Loucy (cell line): ENCODE data around the gene PRDM12.

Source experiments
- H2AFZ ChIP-seq: fragments of 200-600 bp; sonication (generic); 2 replicates; pipeline ENCODE4 v1.6.0; 2016; ENCODE audit warnings: antibody characterized with exemption, mild to moderate bottlenecking, low read length, moderate library complexity
- H3F3A ChIP-seq: fragments of 200-600 bp; 2 replicates; pipeline ENCODE4 v1.6.0; 2016; ENCODE audit warnings: antibody characterized with exemption, low read depth, mild to moderate bottlenecking
- H3K27me3 ChIP-seq: fragments of 200-600 bp; sonication (generic); 2 replicates; pipeline ENCODE4 v1.6.1; 2014; ENCODE audit warnings: low read length, mild to moderate bottlenecking; ENCODE audit not compliant: insufficient read depth, poor library complexity, severe bottlenecking
- H3K36me3 ChIP-seq: fragments of 200-600 bp; sonication (generic); 2 replicates; pipeline ENCODE4 v1.6.1; 2016; ENCODE audit warnings: low read length; ENCODE audit not compliant: insufficient read depth
- H3K4me1 ChIP-seq: fragments of 200-600 bp; sonication (generic); 2 replicates; pipeline ENCODE4 v1.5.1; 2014; ENCODE audit warnings: low read length, mild to moderate bottlenecking; ENCODE audit not compliant: insufficient read depth, poor library complexity, severe bottlenecking
- H3K4me2 ChIP-seq: fragments of 200-600 bp; sonication (generic); 2 replicates; pipeline ENCODE4 v1.6.0; 2014; ENCODE audit warnings: antibody characterized with exemption, low read length, low read depth, mild to moderate bottlenecking; ENCODE audit not compliant: poor library complexity, severe bottlenecking
- H3K4me3 ChIP-seq: fragments of 200-600 bp; sonication (generic); 2 replicates; pipeline ENCODE4 v1.5.1; 2014; ENCODE audit warnings: low read length, mild to moderate bottlenecking, mixed read lengths; ENCODE audit not compliant: poor library complexity, severe bottlenecking
- H3K79me2 ChIP-seq: fragments of 200-600 bp; sonication (generic); 2 replicates; pipeline ENCODE4 v1.6.1; 2014; ENCODE audit warnings: low read length; ENCODE audit not compliant: insufficient read depth
- H3K9ac ChIP-seq: fragments of 200-600 bp; sonication (generic); 2 replicates; pipeline ENCODE4 v1.6.0; 2014; ENCODE audit warnings: mild to moderate bottlenecking, low read depth, low read length, moderate library complexity; ENCODE audit not compliant: poor library complexity, severe bottlenecking
- H3K9me2 ChIP-seq: fragments of 200-600 bp; sonication (generic); replicated peaks from 2 replicates; pipeline ENCODE4 v1.6.1; 2016; ENCODE audit warnings: low read depth, low read length, mixed read lengths
- H3K9me3 ChIP-seq: fragments of 200-600 bp; sonication (generic); 2 replicates; pipeline ENCODE4 v1.6.1; 2014; ENCODE audit warnings: mild to moderate bottlenecking, antibody characterized with exemption, low read length, low read depth; ENCODE audit not compliant: insufficient read depth
- H4K20me1 ChIP-seq: fragments of 200-600 bp; sonication (generic); 2 replicates; pipeline ENCODE4 v1.6.0; 2014; ENCODE audit warnings: antibody characterized with exemption, low read length, mild to moderate bottlenecking; ENCODE audit not compliant: insufficient read depth, poor library complexity, severe bottlenecking
- EZH2phosphoT487 ChIP-seq: fragments of 200-600 bp; IDR thresholded peaks from 2 replicates; pipeline ENCODE4 v1.6.1; 2018; ENCODE audit warnings: antibody characterized with exemption, mild to moderate bottlenecking, moderate library complexity, borderline replicate concordance
- TF ChIP-seq, protein P1 (sequence below): fragments of 200-600 bp; sonication (generic); conservative IDR thresholded peaks from 2 replicates; pipeline ENCODE4 v1.5.1; 2014; ENCODE audit warnings: mild to moderate bottlenecking, antibody characterized with exemption, low read length

PRDM12 gene

DNA sequence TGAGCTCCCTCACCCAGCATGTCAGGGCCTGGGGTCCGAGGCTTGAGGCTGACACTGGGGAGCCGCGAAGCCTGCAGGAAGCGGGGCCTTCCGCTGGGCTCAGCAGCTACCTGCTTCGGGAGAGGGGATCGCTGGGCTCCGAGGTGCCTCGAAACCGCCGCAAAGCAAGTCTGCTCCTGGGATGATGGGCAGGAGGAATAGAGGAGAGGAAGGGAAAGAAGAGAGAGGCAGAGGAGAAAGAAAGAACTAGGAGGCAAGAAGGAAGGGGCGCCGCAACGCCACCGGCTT is 1.5 kb upstream of the PRDM12 start:
- H3K4me1 ChIP-seq: no peaks in the 10 kb centered on the region
- no peak overlapping the region for H2AFZ ChIP-seq
- H3F3A ChIP-seq: no peaks in the 10 kb centered on the region
- H4K20me1 ChIP-seq: no peaks in the 10 kb centered on the region
- H3K4me2 ChIP-seq: no peak overlapping the region
- H3K9ac ChIP-seq: no peak overlapping the region
- H3K9me2 ChIP-seq: no peaks in the 10 kb centered on the region
- H3K79me2 ChIP-seq: no peaks in the 10 kb centered on the region
- H3K4me3 ChIP-seq: no peak overlapping the region
- H3K27me3 ChIP-seq: no peaks in the 10 kb centered on the region
- no peak for TF ChIP-seq EZH2phosphoT487
- TF ChIP-seq, protein P1, sequence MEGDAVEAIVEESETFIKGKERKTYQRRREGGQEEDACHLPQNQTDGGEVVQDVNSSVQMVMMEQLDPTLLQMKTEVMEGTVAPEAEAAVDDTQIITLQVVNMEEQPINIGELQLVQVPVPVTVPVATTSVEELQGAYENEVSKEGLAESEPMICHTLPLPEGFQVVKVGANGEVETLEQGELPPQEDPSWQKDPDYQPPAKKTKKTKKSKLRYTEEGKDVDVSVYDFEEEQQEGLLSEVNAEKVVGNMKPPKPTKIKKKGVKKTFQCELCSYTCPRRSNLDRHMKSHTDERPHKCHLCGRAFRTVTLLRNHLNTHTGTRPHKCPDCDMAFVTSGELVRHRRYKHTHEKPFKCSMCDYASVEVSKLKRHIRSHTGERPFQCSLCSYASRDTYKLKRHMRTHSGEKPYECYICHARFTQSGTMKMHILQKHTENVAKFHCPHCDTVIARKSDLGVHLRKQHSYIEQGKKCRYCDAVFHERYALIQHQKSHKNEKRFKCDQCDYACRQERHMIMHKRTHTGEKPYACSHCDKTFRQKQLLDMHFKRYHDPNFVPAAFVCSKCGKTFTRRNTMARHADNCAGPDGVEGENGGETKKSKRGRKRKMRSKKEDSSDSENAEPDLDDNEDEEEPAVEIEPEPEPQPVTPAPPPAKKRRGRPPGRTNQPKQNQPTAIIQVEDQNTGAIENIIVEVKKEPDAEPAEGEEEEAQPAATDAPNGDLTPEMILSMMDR: no peak
- no peaks in the 10 kb centered on the region for H3K36me3 ChIP-seq
- H3K9me3 ChIP-seq: no peaks in the 10 kb centered on the region

DNA sequence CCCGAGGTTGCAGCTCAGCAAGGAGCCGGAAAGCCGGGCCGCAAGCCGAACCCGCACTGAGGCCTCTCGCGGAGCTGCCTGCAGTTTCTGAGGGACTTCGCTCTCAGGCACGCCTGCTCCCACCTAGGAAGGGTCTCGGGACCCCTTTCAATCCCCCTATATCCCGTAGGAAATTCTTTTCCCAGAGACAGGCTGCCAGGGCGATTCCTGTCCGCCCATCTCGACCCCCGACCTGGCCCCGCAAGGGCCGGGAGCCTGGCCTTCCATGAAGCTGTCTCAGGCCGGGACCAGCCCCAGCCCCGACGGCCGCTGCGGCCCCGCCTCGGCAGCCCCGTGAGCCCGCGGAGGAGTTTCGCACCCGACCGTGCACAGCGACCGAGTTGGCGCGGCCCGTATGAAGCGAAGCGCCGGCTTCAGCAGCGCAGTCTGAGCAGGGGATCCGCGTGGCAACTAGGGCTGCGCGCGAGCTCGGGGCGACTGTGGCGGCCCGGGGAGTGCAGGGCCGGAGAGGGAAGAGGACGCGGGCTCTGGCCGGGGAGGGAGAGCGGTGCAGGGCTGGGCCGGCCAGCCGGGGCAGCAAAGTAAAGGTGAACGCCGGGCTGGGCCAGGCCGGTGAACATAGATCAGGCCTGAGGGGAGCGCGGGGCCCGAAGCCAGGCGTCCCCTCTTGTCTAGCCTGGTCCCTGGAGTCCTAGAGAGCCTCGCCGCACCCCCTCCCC is 977 bp upstream of the PRDM12 start:
- Histone ChIP-seq H3K4me1 (no peaks in the 10 kb centered on the region), H3K9me2 (no peaks in the 10 kb centered on the region), H3K79me2 (no peaks in the 10 kb centered on the region), H3F3A (no peaks in the 10 kb centered on the region), H2AFZ (no peak overlapping the region), H3K36me3 (no peaks in the 10 kb centered on the region), H3K9me3 (no peaks in the 10 kb centered on the region), H3K4me2 (no peak overlapping the region), H3K4me3 (no peak overlapping the region), H3K9ac (no peak overlapping the region), H4K20me1 (no peaks in the 10 kb centered on the region), H3K27me3 (no peaks in the 10 kb centered on the region)
- TF ChIP-seq, protein P1: no peak
- no peak for TF ChIP-seq EZH2phosphoT487

DNA sequence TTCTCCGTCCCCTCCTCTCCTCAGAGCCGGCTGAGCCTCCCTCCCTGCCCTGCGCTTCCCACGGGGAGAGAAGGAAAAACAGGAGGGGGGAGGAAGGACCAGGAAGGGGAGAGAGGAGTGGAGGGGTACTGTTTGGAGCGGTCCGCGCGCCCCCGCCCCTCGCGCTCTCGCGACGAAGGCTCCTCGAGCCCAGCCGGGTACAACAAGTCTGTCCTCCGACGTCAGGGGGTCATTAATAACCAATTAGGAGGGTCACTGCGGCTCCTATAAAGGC is 480 bp upstream of the PRDM12 start:
- H3K4me3 ChIP-seq: no peak overlapping the region

More for the DNA sequence above, 480 bp upstream of the PRDM12 start:
- Histone ChIP-seq H2AFZ (no peak overlapping the region), H4K20me1 (no peaks in the 10 kb centered on the region), H3K36me3 (no peaks in the 10 kb centered on the region), H3K4me2 (no peak overlapping the region), H3F3A (no peaks in the 10 kb centered on the region), H3K9me3 (no peaks in the 10 kb centered on the region), H3K27me3 (no peaks in the 10 kb centered on the region), H3K79me2 (no peaks in the 10 kb centered on the region), H3K9me2 (no peaks in the 10 kb centered on the region), H3K9ac (no peak overlapping the region), H3K4me1 (no peaks in the 10 kb centered on the region)
- no peak for TF ChIP-seq EZH2phosphoT487
- TF ChIP-seq, protein P1: no peak
